ENCODE measurements around the gene MRPL52.

- no peak for TF ChIP-seq POLR2A (IDR thresholded peaks at IDR 0.05; ENCODE audit: low read length)
- TF ChIP-seq GATA1 (IDR thresholded peaks at IDR 0.05; ENCODE audit: low read depth, low read length) = no peak
Measured at GRCh38 chr14:22780941-22781300, 48.8 kb upstream of the MRPL52 start.
